HEK293 (cell line): ENCODE results near the gene AKR1C8.

Experiments used
- CTCF ChIA-PET: fragments of 350-600 bp; formaldehyde crosslinking; extraction: SDS; loops from one replicate; lab custom pipeline; 2021; ENCODE audit warnings: antibody characterized with exemption; lab: Yijun Ruan, JAX
- POLR2A ChIA-PET: fragments of 300-600 bp; formaldehyde crosslinking; extraction: SDS; loops from one replicate; lab custom pipeline; 2020; ENCODE audit warnings: antibody characterized with exemption, inconsistent platforms; lab: Yijun Ruan, JAX
- H3K27ac ChIP-seq: fragments of 200-500 bp; sonication (Bioruptor generic); 2 replicates; pipeline ENCODE4 v1.5.1; 2014; ENCODE audit warnings: low read depth, low read length, control low read depth, inconsistent platforms; ENCODE audit errors: extremely low read depth
- H3K36me3 ChIP-seq, 2 experiments: fragments of 200-500 bp in 1 of 2; sonication (Bioruptor generic) in 1 of 2; 1 replicate in 1 of 2; 2 replicates in 1 of 2; pipeline ENCODE4 v1.5.1; 2014 to 2017; ENCODE audit warnings: inconsistent platforms in 2 of 2, low read length in 2 of 2; ENCODE audit not compliant: control insufficient read depth in 2 of 2, insufficient read depth in 1 of 2
- H3K4me1 ChIP-seq: fragments of 200-500 bp; sonication (Bioruptor generic); 2 replicates; pipeline ENCODE4 v1.5.1; 2014; ENCODE audit warnings: mild to moderate bottlenecking, low read length, inconsistent platforms; ENCODE audit not compliant: control insufficient read depth, insufficient read depth
- H3K4me3 ChIP-seq: 2 replicates; pipeline ENCODE4 v1.5.1; 2011; ENCODE audit warnings: low read depth, mild to moderate bottlenecking, control low read depth, low read length, moderate library complexity
- H3K9me3 ChIP-seq: fragments of 200-500 bp; sonication (Bioruptor generic); 2 replicates; pipeline ENCODE4 v1.5.1; 2014; ENCODE audit warnings: low read depth, low read length, inconsistent platforms; ENCODE audit not compliant: control insufficient read depth, insufficient read depth
- AEBP2 ChIP-seq: fragments of 450-650 bp; formaldehyde crosslinking; IDR thresholded peaks from 2 replicates; pipeline ENCODE4 v1.5.1; 2016; ENCODE audit warnings: missing biosample characterization, missing genetic modification characterization, borderline replicate concordance
- CTCF ChIP-seq: fragments of 450-650 bp; formaldehyde crosslinking; IDR thresholded peaks from 2 replicates; pipeline ENCODE4 v1.5.1; 2016; ENCODE audit warnings: missing biosample characterization, missing genetic modification characterization
- ELK4 ChIP-seq: IDR thresholded peaks from 2 replicates; pipeline ENCODE4 v1.6.1; 2011; ENCODE audit warnings: mild to moderate bottlenecking, low read depth, low read length, borderline replicate concordance
- GFI1B ChIP-seq: fragments of 450-650 bp; formaldehyde crosslinking; IDR thresholded peaks from 2 replicates; pipeline ENCODE4 v1.5.1; 2016; ENCODE audit warnings: missing biosample characterization, missing genetic modification characterization
- SP3 ChIP-seq: fragments of 450-650 bp; formaldehyde crosslinking; IDR thresholded peaks from 2 replicates; pipeline ENCODE4 v1.5.1; 2016; ENCODE audit warnings: missing biosample characterization, missing genetic modification characterization
- SP7 ChIP-seq: fragments of 450-650 bp; formaldehyde crosslinking; IDR thresholded peaks from 2 replicates; pipeline ENCODE4 v1.5.1; 2016; ENCODE audit warnings: missing biosample characterization, missing genetic modification characterization
- TCF7L2 ChIP-seq: IDR thresholded peaks from 2 replicates; pipeline ENCODE4 v1.6.1; 2011; ENCODE audit warnings: low read depth, mild to moderate bottlenecking, inconsistent platforms, low read length, moderate library complexity, borderline replicate concordance
- YY1 ChIP-seq: fragments of 450-650 bp; formaldehyde crosslinking; IDR thresholded peaks from 2 replicates; pipeline ENCODE4 v1.5.1; 2018; ENCODE audit warnings: missing biosample characterization, missing genetic modification characterization
- ZEB2 ChIP-seq: fragments of 450-650 bp; formaldehyde crosslinking; IDR thresholded peaks from 2 replicates; pipeline ENCODE4 v1.5.1; 2016; ENCODE audit warnings: missing biosample characterization, missing genetic modification characterization
- ZIC2 ChIP-seq: fragments of 450-650 bp; formaldehyde crosslinking; IDR thresholded peaks from 2 replicates; pipeline ENCODE4 v1.5.1; 2016; ENCODE audit warnings: missing biosample characterization, missing genetic modification characterization
- ZNF114 ChIP-seq: fragments of 450-650 bp; formaldehyde crosslinking; IDR thresholded peaks from 2 replicates; pipeline ENCODE4 v1.5.0; 2017; ENCODE audit warnings: missing biosample characterization, missing genetic modification characterization
- ZNF121 ChIP-seq: fragments of 450-650 bp; formaldehyde crosslinking; IDR thresholded peaks from 2 replicates; pipeline ENCODE4 v1.5.1; 2016; ENCODE audit warnings: missing biosample characterization, missing genetic modification characterization
- ZNF140 ChIP-seq: fragments of 450-650 bp; formaldehyde crosslinking; IDR thresholded peaks from 2 replicates; pipeline ENCODE4 v1.5.1; 2016; ENCODE audit warnings: missing biosample characterization, missing genetic modification characterization
- ZNF184 ChIP-seq: fragments of 450-650 bp; IDR thresholded peaks from 2 replicates; pipeline ENCODE4 v1.5.1; 2018; ENCODE audit warnings: missing biosample characterization, mild to moderate bottlenecking, missing genetic modification characterization
- ZNF221 ChIP-seq: fragments of 450-650 bp; formaldehyde crosslinking; IDR thresholded peaks from 2 replicates; pipeline ENCODE4 v1.5.1; 2017; ENCODE audit warnings: missing biosample characterization, missing genetic modification characterization, borderline replicate concordance
- ZNF223 ChIP-seq: fragments of 450-650 bp; formaldehyde crosslinking; IDR thresholded peaks from 2 replicates; pipeline ENCODE4 v1.5.1; 2016; ENCODE audit warnings: missing biosample characterization, missing genetic modification characterization
- ZNF23 ChIP-seq: fragments of 450-650 bp; formaldehyde crosslinking; IDR thresholded peaks from 2 replicates; pipeline ENCODE4 v1.5.1; 2016; ENCODE audit warnings: missing biosample characterization, missing genetic modification characterization, borderline replicate concordance
- ZNF302 ChIP-seq: fragments of 450-650 bp; formaldehyde crosslinking; IDR thresholded peaks from 2 replicates; pipeline ENCODE4 v1.5.1; 2016; ENCODE audit warnings: missing biosample characterization, missing genetic modification characterization, low read depth
- ZNF335 ChIP-seq: fragments of 450-650 bp; formaldehyde crosslinking; conservative IDR thresholded peaks from 2 replicates; pipeline ENCODE4 v1.5.1; 2016; ENCODE audit warnings: missing biosample characterization, missing genetic modification characterization
- ZNF473 ChIP-seq: fragments of 450-650 bp; formaldehyde crosslinking; IDR thresholded peaks from 2 replicates; pipeline ENCODE4 v1.5.1; 2017; ENCODE audit warnings: missing biosample characterization, missing genetic modification characterization
- ZNF501 ChIP-seq: fragments of 450-650 bp; formaldehyde crosslinking; IDR thresholded peaks from 2 replicates; pipeline ENCODE4 v1.5.1; 2016; ENCODE audit warnings: missing biosample characterization, missing genetic modification characterization
- ZNF548 ChIP-seq: fragments of 450-650 bp; formaldehyde crosslinking; IDR thresholded peaks from 2 replicates; pipeline ENCODE4 v1.5.1; 2016; ENCODE audit warnings: missing biosample characterization, missing genetic modification characterization
- ZNF549 ChIP-seq: fragments of 450-650 bp; IDR thresholded peaks from 2 replicates; pipeline ENCODE4 v1.5.1; 2018; ENCODE audit warnings: missing biosample characterization, missing genetic modification characterization, mild to moderate bottlenecking, inconsistent platforms, moderate library complexity
- ZNF561 ChIP-seq: fragments of 450-650 bp; IDR thresholded peaks from 2 replicates; pipeline ENCODE4 v1.5.1; 2018; ENCODE audit warnings: missing biosample characterization, missing genetic modification characterization, borderline replicate concordance
- ZNF658 ChIP-seq: fragments of 450-650 bp; formaldehyde crosslinking; IDR thresholded peaks from 2 replicates; pipeline ENCODE4; 2016; ENCODE audit warnings: missing biosample characterization, missing genetic modification characterization
- ZNF660 ChIP-seq: fragments of 450-650 bp; IDR thresholded peaks from 2 replicates; pipeline ENCODE4 v1.5.1; 2018; ENCODE audit warnings: missing biosample characterization, mild to moderate bottlenecking, missing genetic modification characterization
- ZNF830 ChIP-seq: fragments of 450-650 bp; IDR thresholded peaks from 2 replicates; pipeline ENCODE4 v1.5.0; 2018; ENCODE audit warnings: missing biosample characterization, missing genetic modification characterization, low read depth, mild to moderate bottlenecking, moderate library complexity
- ZNF843 ChIP-seq: fragments of 450-650 bp; formaldehyde crosslinking; IDR thresholded peaks from 2 replicates; pipeline ENCODE4 v1.5.1; 2016; ENCODE audit warnings: missing biosample characterization, missing genetic modification characterization
- TF ChIP-seq, protein P1 (sequence below): fragments of 450-650 bp; formaldehyde crosslinking; IDR thresholded peaks from 2 replicates; pipeline ENCODE4 v1.5.1; 2017; ENCODE audit warnings: missing biosample characterization, missing genetic modification characterization
- TF ChIP-seq, protein P2 (sequence below): fragments of 450-650 bp; formaldehyde crosslinking; IDR thresholded peaks from 2 replicates; pipeline ENCODE4; 2016; ENCODE audit warnings: missing biosample characterization, missing genetic modification characterization

The AKR1C8 gene

DNA sequence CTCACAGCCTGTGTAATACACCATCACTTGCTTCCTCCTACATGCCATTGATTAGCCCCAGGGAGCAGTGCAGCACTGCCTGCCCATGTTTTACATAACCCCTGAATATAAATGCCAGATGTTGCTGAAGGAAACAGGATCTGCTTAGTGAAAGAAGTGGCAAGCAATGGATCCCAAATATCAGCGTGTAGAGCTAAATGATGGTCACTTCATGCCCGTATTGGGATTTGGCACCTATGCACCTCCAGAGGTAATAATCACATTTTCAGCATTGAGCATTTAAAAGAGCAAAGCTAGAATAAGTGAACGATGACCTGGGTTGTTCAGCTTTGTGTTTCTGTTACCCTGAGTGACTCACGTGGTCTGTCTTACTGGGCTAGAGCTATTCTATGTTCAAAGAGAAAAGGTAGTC is 11.8 kb upstream of the AKR1C8 start, which contains the start of gene AKR1C4 (continued):
- no peak for TF ChIP-seq CTCF (tag by site-specific recombination)
- TF ChIP-seq ZNF184 (tag by site-specific recombination): no peak
- TF ChIP-seq, protein P1, sequence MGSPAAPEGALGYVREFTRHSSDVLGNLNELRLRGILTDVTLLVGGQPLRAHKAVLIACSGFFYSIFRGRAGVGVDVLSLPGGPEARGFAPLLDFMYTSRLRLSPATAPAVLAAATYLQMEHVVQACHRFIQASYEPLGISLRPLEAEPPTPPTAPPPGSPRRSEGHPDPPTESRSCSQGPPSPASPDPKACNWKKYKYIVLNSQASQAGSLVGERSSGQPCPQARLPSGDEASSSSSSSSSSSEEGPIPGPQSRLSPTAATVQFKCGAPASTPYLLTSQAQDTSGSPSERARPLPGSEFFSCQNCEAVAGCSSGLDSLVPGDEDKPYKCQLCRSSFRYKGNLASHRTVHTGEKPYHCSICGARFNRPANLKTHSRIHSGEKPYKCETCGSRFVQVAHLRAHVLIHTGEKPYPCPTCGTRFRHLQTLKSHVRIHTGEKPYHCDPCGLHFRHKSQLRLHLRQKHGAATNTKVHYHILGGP (tag by site-specific recombination): no peak
- TF ChIP-seq ZNF335 (tag by site-specific recombination): no peak
- TF ChIP-seq ZNF140 (tag by site-specific recombination): no peak
- TF ChIP-seq ZNF114 (tag by site-specific recombination): no peak
- TF ChIP-seq ZNF830 (tag by site-specific recombination): no peak
- TF ChIP-seq ZNF549: no peak
- TF ChIP-seq SP3: no peak
- TF ChIP-seq ZNF302 (tag by site-specific recombination): no peak
- no peak for TF ChIP-seq ZNF548
- no peak for TF ChIP-seq ZNF561 (tag by site-specific recombination)

- Histone ChIP-seq H3K4me1 (no peaks in the 10 kb centered on the region), H3K4me3 (no peak overlapping the region), H3K9me3 (no peaks in the 10 kb centered on the region), H3K27ac (no peak overlapping the region), H3K36me3 (no peaks in the 10 kb centered on the region)
- no peak for TF ChIP-seq ZNF473 (tag by site-specific recombination)
- no peak for TF ChIP-seq ZNF501 (tag by site-specific recombination)
- no peak for TF ChIP-seq SP7 (tag by site-specific recombination)
- TF ChIP-seq ZNF223 (tag by site-specific recombination): no peak
- no peak for TF ChIP-seq ZNF843 (tag by site-specific recombination)
- no peak for TF ChIP-seq ELK4
- TF ChIP-seq GFI1B (tag by site-specific recombination): no peak
- no peak for TF ChIP-seq ZNF121 (tag by site-specific recombination)
- TF ChIP-seq ZEB2 (tag by site-specific recombination): no peak
- TF ChIP-seq ZIC2 (tag by site-specific recombination): no peak
- no peak for TF ChIP-seq ZNF660
- TF ChIP-seq TCF7L2: no peak
- no peak for TF ChIP-seq YY1 (tag by site-specific recombination)
- TF ChIP-seq, protein P2, sequence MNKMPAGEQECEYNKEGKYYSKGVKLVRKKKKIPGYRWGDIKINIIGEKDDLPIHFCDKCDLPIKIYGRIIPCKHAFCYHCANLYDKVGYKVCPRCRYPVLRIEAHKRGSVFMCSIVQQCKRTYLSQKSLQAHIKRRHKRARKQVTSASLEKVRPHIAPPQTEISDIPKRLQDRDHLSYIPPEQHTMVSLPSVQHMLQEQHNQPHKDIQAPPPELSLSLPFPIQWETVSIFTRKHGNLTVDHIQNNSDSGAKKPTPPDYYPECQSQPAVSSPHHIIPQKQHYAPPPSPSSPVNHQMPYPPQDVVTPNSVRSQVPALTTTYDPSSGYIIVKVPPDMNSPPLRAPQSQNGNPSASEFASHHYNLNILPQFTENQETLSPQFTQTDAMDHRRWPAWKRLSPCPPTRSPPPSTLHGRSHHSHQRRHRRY (tag by site-specific recombination): no peak
- no peak for TF ChIP-seq AEBP2 (tag by site-specific recombination)
- TF ChIP-seq ZNF23: no peak
- TF ChIP-seq ZNF221: no peak
- no peak for TF ChIP-seq ZNF658 (tag by site-specific recombination)
- no peak for TF ChIP-seq ZNF140 (tag by site-specific recombination)
- TF ChIP-seq ZNF184 (tag by site-specific recombination): no peak
- CTCF ChIA-PET: no interaction called here
- POLR2A ChIA-PET: no interaction called here
Observed at GRCh38 chr10:5195727-5196374, 10.9 kb upstream of the AKR1C8 start.
